Activated naive CD8-positive, alpha-beta T cell (primary cell): ENCODE data around the gene MGAT5B.

ENCODE experiments used
- H3K27ac Mint-ChIP-seq: one replicate; pipeline ENCODE4 v1.8.0; 2021; ENCODE audit warnings: mixed read lengths
- H3K27me3 Mint-ChIP-seq: one replicate; pipeline ENCODE4 v1.8.0; 2021; ENCODE audit warnings: mixed read lengths
- H3K36me3 Mint-ChIP-seq: one replicate; pipeline ENCODE4 v1.8.0; 2021; ENCODE audit warnings: mixed read lengths
- H3K4me1 Mint-ChIP-seq: one replicate; pipeline ENCODE4 v1.8.0; 2021; ENCODE audit warnings: low read depth, mixed read lengths
- H3K4me3 Mint-ChIP-seq: one replicate; pipeline ENCODE4 v1.8.0; 2021; ENCODE audit warnings: mild to moderate bottlenecking, mixed read lengths
- H3K9me3 Mint-ChIP-seq: one replicate; pipeline ENCODE4 v1.8.0; 2021; ENCODE audit warnings: low read depth, mixed read lengths

Gene MGAT5B

GRCh38 chr17:76986365-76986764, 118.2 kb downstream of the MGAT5B start:
- no peaks in the 10 kb centered on the region for H3K27me3 Mint-ChIP-seq
- H3K9me3 Mint-ChIP-seq = no peaks in the 10 kb centered on the region
- peaks cover 17% of the 10 kb centered on the region for H3K4me1 Mint-ChIP-seq
- H3K27ac Mint-ChIP-seq = no peak overlapping the region
- H3K36me3 Mint-ChIP-seq = no peaks in the 10 kb centered on the region
- H3K4me3 Mint-ChIP-seq = no peak overlapping the region

DNA sequence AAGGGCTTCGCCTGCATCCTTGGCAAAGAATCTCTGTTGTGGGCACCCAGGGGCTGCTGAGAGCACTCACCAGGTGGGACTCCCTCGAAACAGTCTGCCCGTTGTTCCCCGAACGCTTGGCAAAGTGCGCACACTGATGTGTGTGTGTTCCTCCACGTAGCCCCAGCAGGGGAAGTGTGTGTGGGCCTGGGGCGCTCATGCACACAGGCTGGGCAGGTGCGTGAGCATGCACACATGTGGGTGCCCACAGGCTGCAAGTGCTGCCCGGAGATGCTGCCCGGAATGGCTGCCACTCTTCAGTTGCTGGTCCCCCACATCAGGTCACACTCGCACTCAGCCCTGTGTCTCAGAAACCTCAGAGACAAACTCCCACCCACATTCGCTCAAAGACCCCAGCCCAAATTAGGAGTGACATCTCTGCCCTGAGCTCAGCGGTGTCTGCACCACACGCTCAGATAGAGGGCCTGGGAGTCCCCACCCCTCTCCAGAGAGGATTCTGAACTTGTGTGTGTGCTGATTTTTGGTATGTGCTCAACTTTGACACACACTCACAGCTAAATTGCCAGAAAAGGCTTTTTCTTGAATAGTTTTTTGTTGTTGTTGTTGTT, 119.4 kb downstream of the MGAT5B start:
- no peaks in the 10 kb centered on the region for H3K9me3 Mint-ChIP-seq
- no peak overlapping the region for H3K4me3 Mint-ChIP-seq
- H3K27ac Mint-ChIP-seq = no peak overlapping the region
- H3K36me3 Mint-ChIP-seq = no peaks in the 10 kb centered on the region
- no peaks in the 10 kb centered on the region for H3K27me3 Mint-ChIP-seq
- peaks cover 8% of the 10 kb centered on the region for H3K4me1 Mint-ChIP-seq

GRCh38 chr17:76988796-76989195, 120.6 kb downstream of the MGAT5B start:
- Mint-ChIP-seq H3K9me3 (no peaks in the 10 kb centered on the region), H3K27me3 (no peaks in the 10 kb centered on the region), H3K4me3 (no peak overlapping the region), H3K4me1 (peaks cover 4% of the 10 kb centered on the region), H3K27ac (no peak overlapping the region), H3K36me3 (no peaks in the 10 kb centered on the region)

GRCh38 chr17:76989519-76989918, 121.3 kb downstream of the MGAT5B start:
- H3K4me3 Mint-ChIP-seq = no peak overlapping the region
- no peaks in the 10 kb centered on the region for H3K27me3 Mint-ChIP-seq
- peaks cover 12% of the 10 kb centered on the region for H3K4me1 Mint-ChIP-seq
- no peak overlapping the region for H3K27ac Mint-ChIP-seq
- H3K36me3 Mint-ChIP-seq = no peaks in the 10 kb centered on the region
- H3K9me3 Mint-ChIP-seq = no peaks in the 10 kb centered on the region

DNA sequence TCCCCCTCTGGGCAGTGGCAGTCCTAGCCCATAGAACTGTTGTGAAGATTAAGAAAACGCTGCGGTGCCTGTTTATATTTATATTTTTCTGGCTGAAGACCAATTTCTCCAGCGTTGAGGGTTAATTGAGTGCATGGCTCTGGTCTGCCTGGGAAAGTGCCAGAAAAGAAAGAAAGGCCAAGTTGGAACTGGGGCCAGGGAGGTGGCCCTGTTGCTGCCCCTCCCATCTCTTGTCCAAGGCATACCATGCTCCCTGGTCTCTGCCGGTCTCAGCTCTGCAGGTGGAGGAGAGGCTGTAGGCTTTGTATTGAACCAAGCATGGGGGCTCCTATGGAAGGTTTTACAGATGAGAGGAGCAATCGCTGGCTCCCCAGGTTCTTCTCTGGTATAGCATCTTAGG, 124.7 kb downstream of the MGAT5B start:
- H3K4me3 Mint-ChIP-seq = no peak overlapping the region
- no peaks in the 10 kb centered on the region for H3K36me3 Mint-ChIP-seq
- no peaks in the 10 kb centered on the region for H3K9me3 Mint-ChIP-seq
- H3K4me1 Mint-ChIP-seq = peaks cover 37% of the 10 kb centered on the region
- no peaks in the 10 kb centered on the region for H3K27me3 Mint-ChIP-seq
- no peak overlapping the region for H3K27ac Mint-ChIP-seq

GRCh38 chr17:76993651-76994050, 125.4 kb downstream of the MGAT5B start:
- Mint-ChIP-seq H3K4me1 (peaks cover 44% of the 10 kb centered on the region), H3K9me3 (no peaks in the 10 kb centered on the region), H3K27me3 (no peaks in the 10 kb centered on the region), H3K4me3 (no peak overlapping the region), H3K27ac (peak overlapping the region; percentile 16), H3K36me3 (no peaks in the 10 kb centered on the region)

- no peaks in the 10 kb centered on the region for H3K27me3 Mint-ChIP-seq
- H3K4me3 Mint-ChIP-seq = no peak overlapping the region
- peaks cover 49% of the 10 kb centered on the region for H3K4me1 Mint-ChIP-seq
- no peaks in the 10 kb centered on the region for H3K9me3 Mint-ChIP-seq
- H3K27ac Mint-ChIP-seq = no peak overlapping the region
- no peaks in the 10 kb centered on the region for H3K36me3 Mint-ChIP-seq
These were observed 126.0 kb downstream of the MGAT5B start for GRCh38 chr17:76994237-76994637.

DNA sequence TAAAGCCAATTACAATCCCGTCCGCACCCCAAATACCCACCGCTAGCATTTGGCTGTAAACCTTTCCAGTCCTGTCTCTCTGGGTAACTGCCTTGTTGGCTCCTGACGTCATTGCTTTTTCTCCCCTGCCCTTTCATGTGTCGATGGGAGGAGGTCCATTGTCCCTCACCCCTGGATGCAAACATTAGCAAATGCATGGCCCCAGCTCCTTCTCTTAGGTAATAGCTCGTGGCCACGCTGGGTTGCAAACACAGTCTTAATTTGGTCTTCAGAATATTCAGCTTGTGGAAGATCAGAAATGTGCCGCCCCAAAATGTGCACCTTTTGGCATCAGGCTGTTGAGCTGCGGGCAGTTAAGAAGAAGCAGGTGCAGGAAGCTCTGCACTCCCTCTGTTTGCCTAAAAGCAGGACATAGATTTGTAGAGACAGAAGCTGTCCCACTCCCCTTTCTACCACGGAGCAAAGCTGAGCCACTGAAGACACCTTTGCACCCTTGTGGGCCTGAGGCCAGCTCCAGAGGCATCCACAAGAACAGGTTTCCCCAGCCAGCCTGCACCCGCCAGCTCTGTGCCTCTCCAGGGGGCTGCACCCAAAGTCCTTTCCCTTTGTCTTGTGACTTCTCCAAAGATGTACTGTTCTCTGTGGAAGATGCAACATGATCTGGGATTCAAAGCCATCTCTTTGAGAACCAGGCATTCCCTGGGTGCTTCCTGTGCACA, 127.3 kb downstream of the MGAT5B start:
- H3K4me3 Mint-ChIP-seq = peak overlapping the region; percentile 21
- peak overlapping the region; percentile 22 for H3K27ac Mint-ChIP-seq
- no peaks in the 10 kb centered on the region for H3K9me3 Mint-ChIP-seq
- no peaks in the 10 kb centered on the region for H3K27me3 Mint-ChIP-seq
- peaks cover 55% of the 10 kb centered on the region for H3K4me1 Mint-ChIP-seq
- no peaks in the 10 kb centered on the region for H3K36me3 Mint-ChIP-seq

DNA sequence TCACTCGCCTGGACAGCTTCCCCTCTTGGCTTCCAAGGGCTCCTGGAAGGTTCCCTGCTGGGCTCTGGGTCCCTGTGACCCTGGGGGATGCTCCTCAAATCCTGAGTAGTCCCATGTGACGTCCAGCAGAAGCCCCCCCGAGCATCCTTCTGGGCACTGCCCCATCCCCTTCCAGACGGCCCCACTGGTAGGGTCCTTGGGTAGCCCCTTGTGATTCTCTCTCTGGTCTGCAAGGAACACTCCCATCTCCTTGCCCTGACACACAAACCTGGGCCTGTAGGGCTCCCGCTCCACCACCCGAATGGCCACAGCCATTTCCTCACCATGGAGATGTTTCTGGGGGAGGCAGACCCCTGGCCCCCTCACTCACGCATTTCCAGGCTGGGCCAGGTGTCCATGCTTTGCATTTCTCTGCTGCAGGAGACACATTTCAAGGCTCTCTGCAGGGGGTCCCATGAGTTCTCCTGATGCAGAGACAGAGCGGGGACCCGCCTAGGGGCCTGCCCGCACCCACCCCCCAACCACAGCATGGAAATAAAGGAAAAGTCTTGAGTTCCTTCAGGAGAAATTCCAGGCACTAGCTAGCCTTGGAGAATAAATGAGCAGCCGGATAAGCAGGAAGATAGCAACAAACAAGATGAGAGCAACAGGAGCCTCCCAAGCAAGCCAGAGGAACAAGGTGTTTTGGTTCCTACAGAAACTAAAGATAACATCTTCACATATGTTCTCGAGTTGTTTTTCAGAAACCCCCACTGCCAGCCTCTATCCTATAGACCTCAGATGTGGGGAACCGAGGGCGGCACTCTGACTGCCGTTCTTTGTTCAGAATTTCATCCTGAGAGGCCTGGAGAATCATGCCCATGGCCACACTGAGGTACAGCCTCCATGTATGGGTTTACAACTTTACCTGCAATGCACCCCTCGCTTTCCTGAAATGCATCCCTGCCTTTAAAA, 128.8 kb downstream of the MGAT5B start:
- peaks cover 55% of the 10 kb centered on the region for H3K4me1 Mint-ChIP-seq
- H3K27ac Mint-ChIP-seq = peak overlapping the region; percentile 95
- H3K9me3 Mint-ChIP-seq = no peaks in the 10 kb centered on the region
- no peaks in the 10 kb centered on the region for H3K36me3 Mint-ChIP-seq
- H3K27me3 Mint-ChIP-seq = no peaks in the 10 kb centered on the region
- no peak overlapping the region for H3K4me3 Mint-ChIP-seq

DNA sequence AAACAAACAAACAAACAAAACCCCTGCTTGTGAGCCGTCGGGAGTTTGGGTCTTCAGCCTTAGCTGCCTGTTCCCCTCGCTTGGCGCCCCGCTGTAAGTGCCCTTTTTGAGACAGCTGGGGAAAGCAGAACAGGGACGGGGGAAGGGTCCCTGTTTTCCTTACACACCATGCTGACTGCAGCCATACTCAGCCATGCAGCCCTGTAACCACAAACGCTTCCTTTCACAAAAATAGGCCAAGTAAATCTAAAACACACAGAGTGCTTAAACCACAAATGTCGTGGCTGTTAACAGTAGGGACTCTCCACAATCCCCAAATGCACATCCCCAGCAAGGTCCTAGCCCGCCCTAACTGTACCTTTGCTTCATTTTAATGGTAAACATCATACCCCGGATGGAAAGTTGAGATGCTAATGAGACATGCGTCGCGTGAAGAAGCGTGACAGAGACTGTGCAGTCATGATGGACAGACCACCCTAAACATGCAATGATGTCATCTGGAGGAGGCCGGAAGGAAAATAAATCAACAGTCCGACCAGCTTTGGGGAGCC, 129.9 kb downstream of the MGAT5B start:
- H3K36me3 Mint-ChIP-seq = no peaks in the 10 kb centered on the region
- peaks cover 55% of the 10 kb centered on the region for H3K4me1 Mint-ChIP-seq

DNA sequence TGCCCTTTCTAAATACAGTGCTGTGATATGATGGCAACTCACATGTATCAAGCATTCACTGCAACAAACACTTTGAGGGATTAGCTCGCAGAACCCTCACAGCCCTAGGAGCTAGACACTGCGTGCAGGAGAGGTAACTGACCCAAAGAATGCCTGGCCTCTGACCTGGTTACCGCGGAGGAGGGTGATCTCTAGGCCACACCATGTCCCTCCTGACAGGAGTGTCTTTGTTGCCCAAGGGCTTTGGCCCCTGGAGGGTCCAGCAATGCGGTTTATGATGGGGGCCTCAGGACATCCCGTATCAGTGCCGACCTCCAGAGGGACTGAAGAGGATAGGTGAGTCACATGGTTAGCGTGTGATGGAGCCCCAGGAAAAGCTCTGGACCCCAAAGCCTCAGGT, 130.6 kb downstream of the MGAT5B start:
- Mint-ChIP-seq H3K4me3 (peak overlapping the region; percentile 69), H3K4me1 (peaks cover 50% of the 10 kb centered on the region)

More for the DNA sequence above, 129.9 kb downstream of the MGAT5B start:
- no peaks in the 10 kb centered on the region for H3K9me3 Mint-ChIP-seq
- peak overlapping the region; percentile 95 for H3K27ac Mint-ChIP-seq
- H3K4me3 Mint-ChIP-seq = peak overlapping the region; percentile 69
- H3K27me3 Mint-ChIP-seq = no peaks in the 10 kb centered on the region

More for the DNA sequence above, 130.6 kb downstream of the MGAT5B start:
- no peaks in the 10 kb centered on the region for H3K36me3 Mint-ChIP-seq
- peak overlapping the region; percentile 95 for H3K27ac Mint-ChIP-seq
- H3K9me3 Mint-ChIP-seq = no peaks in the 10 kb centered on the region
- H3K27me3 Mint-ChIP-seq = no peaks in the 10 kb centered on the region
